ENCODE measurements around the gene TMEM106B. TPM values are rescaled to one million over a fixed set of nuclear protein-coding genes. Genes with fewer than 3 reads are reported as not detected.

TMEM106B gene
- total and polyA plus RNA-seq, 10 of the 15 experiments (the other 5 are each of a cell fraction or from before 2014, with no cell fraction given): 3.7 to 21.2 (median 12.3) TPM

DNA sequence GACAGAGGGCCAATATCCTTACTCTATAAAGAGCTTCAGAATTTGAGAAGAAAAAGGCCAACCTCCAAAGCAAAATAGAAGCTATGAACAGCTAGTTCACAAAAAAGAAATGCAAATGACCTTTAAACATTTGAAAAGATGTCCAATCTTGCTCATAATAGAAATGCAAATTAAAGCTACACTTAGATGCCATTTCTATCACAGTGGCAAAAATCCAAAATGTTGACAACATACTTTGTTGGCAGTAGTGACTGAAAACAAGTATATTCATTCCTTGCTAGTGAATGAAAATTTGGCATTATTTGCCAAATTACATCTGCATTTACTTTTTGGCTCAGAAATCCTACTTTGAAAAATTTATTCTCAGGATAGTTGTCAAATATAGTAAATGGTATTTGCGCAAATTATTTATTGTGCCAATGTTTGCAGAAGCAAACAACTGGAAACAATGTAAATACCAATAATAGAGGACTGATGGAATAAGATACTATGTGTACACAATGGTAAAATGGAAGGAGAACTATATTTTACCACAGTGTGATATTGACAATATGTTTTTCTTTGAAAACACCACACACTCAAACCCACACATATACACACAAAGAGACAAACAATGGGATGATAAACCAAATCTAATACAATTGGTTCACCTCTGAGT is 9.4 kb downstream of the TMEM106B start:
- CTCF ChIA-PET: no interaction called here
- H3K79me2 ChIP-seq (ENCODE audit: control insufficient read depth, insufficient read depth, low read length): no peaks in the 10 kb centered on the region
- in situ Hi-C loops (cut with MboI) (no loop called here), intact Hi-C loops (cut with micrococcal nuclease; ENCODE audit: unreplicated experiment) (no loop called here)
- H2AFZ ChIP-seq (ENCODE audit: control insufficient read depth, low read depth, low read length): no peak overlapping the region
- H3K4me3 ChIP-seq: no peak overlapping the region
- DNase-seq (ENCODE audit: low read depth, low spot score) (no peak), ATAC-seq (no peak), FAIRE-seq (no peak)
- no peak overlapping the region for H3K9ac ChIP-seq (ENCODE audit: control insufficient read depth, insufficient read depth, low read length)
- 100% methylated on average over 1 of the region's 1 CpG for WGBS (ENCODE audit: insufficient coverage, insufficient replicate concordance, low lambda C conversion rate, missing lambda C conversion rate)
- RAD21 ChIA-PET (ENCODE audit: unreplicated experiment): no interaction called here
- BruUV-seq (replicated peaks): no TSS peak
- SMC1A ChIA-PET (ENCODE audit: uncharacterized antibody, unreplicated experiment): no interaction called here
- no peaks in the 10 kb centered on the region; the same call in 2 of the 3 replicates for H3K9me3 ChIP-seq (replicated peaks; ENCODE audit: control insufficient read depth, insufficient read depth, low read length)
- no peak overlapping the region for H3K4me2 ChIP-seq (ENCODE audit: control insufficient read depth, insufficient read depth)
- H4K20me1 ChIP-seq (ENCODE audit: control insufficient read depth, insufficient read depth): no peaks in the 10 kb centered on the region
- H3K27me3 ChIP-seq (replicated peaks in 1 of 2; ENCODE audit: control insufficient read depth in 2 of 2, insufficient read depth in 2 of 2, low read length in 1 of 2): no peaks in the 10 kb centered on the region
- POLR2A ChIA-PET: no interaction called here
- H3K4me1 ChIP-seq (ENCODE audit: control insufficient read depth, insufficient read depth, low read length): no peaks in the 10 kb centered on the region
- no peak overlapping the region for H3K27ac ChIP-seq (ENCODE audit: control insufficient read depth, insufficient read depth)
- no peaks in the 10 kb centered on the region for H3K36me3 ChIP-seq (ENCODE audit: control insufficient read depth in 2 of 2, insufficient read depth in 2 of 2, low read length in 1 of 2)
- TF ChIP-seq, protein P1, sequence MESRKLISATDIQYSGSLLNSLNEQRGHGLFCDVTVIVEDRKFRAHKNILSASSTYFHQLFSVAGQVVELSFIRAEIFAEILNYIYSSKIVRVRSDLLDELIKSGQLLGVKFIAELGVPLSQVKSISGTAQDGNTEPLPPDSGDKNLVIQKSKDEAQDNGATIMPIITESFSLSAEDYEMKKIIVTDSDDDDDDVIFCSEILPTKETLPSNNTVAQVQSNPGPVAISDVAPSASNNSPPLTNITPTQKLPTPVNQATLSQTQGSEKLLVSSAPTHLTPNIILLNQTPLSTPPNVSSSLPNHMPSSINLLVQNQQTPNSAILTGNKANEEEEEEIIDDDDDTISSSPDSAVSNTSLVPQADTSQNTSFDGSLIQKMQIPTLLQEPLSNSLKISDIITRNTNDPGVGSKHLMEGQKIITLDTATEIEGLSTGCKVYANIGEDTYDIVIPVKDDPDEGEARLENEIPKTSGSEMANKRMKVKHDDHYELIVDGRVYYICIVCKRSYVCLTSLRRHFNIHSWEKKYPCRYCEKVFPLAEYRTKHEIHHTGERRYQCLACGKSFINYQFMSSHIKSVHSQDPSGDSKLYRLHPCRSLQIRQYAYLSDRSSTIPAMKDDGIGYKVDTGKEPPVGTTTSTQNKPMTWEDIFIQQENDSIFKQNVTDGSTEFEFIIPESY (IDR thresholded peaks at IDR 0.05): no peak
- no peak for TF ChIP-seq POLR2AphosphoS2 (IDR thresholded peaks at IDR 0.05; ENCODE audit: low read depth, low read length)
- TF ChIP-seq, protein P2, sequence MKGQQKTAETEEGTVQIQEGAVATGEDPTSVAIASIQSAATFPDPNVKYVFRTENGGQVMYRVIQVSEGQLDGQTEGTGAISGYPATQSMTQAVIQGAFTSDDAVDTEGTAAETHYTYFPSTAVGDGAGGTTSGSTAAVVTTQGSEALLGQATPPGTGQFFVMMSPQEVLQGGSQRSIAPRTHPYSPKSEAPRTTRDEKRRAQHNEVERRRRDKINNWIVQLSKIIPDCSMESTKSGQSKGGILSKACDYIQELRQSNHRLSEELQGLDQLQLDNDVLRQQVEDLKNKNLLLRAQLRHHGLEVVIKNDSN (IDR thresholded peaks at IDR 0.05; ENCODE audit: borderline replicate concordance, extremely low read length, insufficient read depth, low read depth, low read length): no peak
- TF ChIP-seq, protein P3, sequence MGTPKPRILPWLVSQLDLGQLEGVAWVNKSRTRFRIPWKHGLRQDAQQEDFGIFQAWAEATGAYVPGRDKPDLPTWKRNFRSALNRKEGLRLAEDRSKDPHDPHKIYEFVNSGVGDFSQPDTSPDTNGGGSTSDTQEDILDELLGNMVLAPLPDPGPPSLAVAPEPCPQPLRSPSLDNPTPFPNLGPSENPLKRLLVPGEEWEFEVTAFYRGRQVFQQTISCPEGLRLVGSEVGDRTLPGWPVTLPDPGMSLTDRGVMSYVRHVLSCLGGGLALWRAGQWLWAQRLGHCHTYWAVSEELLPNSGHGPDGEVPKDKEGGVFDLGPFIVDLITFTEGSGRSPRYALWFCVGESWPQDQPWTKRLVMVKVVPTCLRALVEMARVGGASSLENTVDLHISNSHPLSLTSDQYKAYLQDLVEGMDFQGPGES (IDR thresholded peaks at IDR 0.05): no peak
- no peak for TF ChIP-seq RB1 (IDR thresholded peaks at IDR 0.05; ENCODE audit: borderline replicate concordance)
- TF ChIP-seq, protein P4, sequence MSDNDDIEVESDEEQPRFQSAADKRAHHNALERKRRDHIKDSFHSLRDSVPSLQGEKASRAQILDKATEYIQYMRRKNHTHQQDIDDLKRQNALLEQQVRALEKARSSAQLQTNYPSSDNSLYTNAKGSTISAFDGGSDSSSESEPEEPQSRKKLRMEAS (IDR thresholded peaks at IDR 0.05; ENCODE audit: low read depth, low read length): no peak
- TF ChIP-seq SUZ12 (IDR thresholded peaks at IDR 0.05; ENCODE audit: unreplicated experiment): no peak
- TF ChIP-seq CREB1 (IDR thresholded peaks at IDR 0.05; ENCODE audit: low read depth): no peak
- TF ChIP-seq, protein P5, sequence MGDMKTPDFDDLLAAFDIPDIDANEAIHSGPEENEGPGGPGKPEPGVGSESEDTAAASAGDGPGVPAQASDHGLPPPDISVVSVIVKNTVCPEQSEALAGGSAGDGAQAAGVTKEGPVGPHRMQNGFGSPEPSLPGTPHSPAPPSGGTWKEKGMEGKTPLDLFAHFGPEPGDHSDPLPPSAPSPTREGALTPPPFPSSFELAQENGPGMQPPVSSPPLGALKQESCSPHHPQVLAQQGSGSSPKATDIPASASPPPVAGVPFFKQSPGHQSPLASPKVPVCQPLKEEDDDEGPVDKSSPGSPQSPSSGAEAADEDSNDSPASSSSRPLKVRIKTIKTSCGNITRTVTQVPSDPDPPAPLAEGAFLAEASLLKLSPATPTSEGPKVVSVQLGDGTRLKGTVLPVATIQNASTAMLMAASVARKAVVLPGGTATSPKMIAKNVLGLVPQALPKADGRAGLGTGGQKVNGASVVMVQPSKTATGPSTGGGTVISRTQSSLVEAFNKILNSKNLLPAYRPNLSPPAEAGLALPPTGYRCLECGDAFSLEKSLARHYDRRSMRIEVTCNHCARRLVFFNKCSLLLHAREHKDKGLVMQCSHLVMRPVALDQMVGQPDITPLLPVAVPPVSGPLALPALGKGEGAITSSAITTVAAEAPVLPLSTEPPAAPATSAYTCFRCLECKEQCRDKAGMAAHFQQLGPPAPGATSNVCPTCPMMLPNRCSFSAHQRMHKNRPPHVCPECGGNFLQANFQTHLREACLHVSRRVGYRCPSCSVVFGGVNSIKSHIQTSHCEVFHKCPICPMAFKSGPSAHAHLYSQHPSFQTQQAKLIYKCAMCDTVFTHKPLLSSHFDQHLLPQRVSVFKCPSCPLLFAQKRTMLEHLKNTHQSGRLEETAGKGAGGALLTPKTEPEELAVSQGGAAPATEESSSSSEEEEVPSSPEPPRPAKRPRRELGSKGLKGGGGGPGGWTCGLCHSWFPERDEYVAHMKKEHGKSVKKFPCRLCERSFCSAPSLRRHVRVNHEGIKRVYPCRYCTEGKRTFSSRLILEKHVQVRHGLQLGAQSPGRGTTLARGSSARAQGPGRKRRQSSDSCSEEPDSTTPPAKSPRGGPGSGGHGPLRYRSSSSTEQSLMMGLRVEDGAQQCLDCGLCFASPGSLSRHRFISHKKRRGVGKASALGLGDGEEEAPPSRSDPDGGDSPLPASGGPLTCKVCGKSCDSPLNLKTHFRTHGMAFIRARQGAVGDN (IDR thresholded peaks at IDR 0.05): no peak
- TF ChIP-seq BCL11A (IDR thresholded peaks at IDR 0.05; ENCODE audit: low read depth, low read length): no peak
- TF ChIP-seq STAT3 (IDR thresholded peaks at IDR 0.05; ENCODE audit: low read depth, low read length): no peak
